VCaP (cell line): Measurements from ENCODE around the gene ARMC3.

ENCODE experiments used
- H3K27ac ChIP-seq: fragments of 450-650 bp; 2 replicates; pipeline ENCODE4 v1.5.1; 2017
- CTCF ChIP-seq: fragments of 450-650 bp; conservative IDR thresholded peaks from 2 replicates; pipeline ENCODE4 v1.5.1; 2017; ENCODE audit warnings: mild to moderate bottlenecking, moderate library complexity

The ARMC3 gene

GRCh38 chr10:23035569-23035968 lies 107.7 kb downstream of the ARMC3 start:
- TF ChIP-seq CTCF, result peak; percentile 61
- H3K27ac ChIP-seq, result no peak overlapping the region

- TF ChIP-seq CTCF, result no peak
- H3K27ac ChIP-seq, result no peak overlapping the region
Measured at GRCh38 chr10:23037152-23037551, 109.3 kb downstream of the ARMC3 start.

- no peak for TF ChIP-seq CTCF
- no peak overlapping the region for H3K27ac ChIP-seq
Measured at GRCh38 chr10:23037561-23037960, 109.7 kb downstream of the ARMC3 start.

- TF ChIP-seq CTCF, result no peak
- H3K27ac ChIP-seq, result no peak overlapping the region
Measured at GRCh38 chr10:23038172-23038571, 110.3 kb downstream of the ARMC3 start.

GRCh38 chr10:23040002-23040401 lies 112.1 kb downstream of the ARMC3 start:
- no peak for TF ChIP-seq CTCF
- H3K27ac ChIP-seq, result no peak overlapping the region

GRCh38 chr10:23046027-23046426 lies 118.2 kb downstream of the ARMC3 start:
- no peak overlapping the region for H3K27ac ChIP-seq
- no peak for TF ChIP-seq CTCF

GRCh38 chr10:23047201-23048050 lies 119.6 kb downstream of the ARMC3 start:
- TF ChIP-seq CTCF, result no peak
- no peak overlapping the region for H3K27ac ChIP-seq
